Body of pancreas (tissue), 4 donors: ENCODE data around the gene CASTOR1.

Experiments used
- POLR2A ChIP-seq, 3 donors: fragments of 450-650 bp; IDR thresholded peaks; one replicate each; pipeline ENCODE4 v1.6.1; 2016; ENCODE audit warnings: antibody characterized with exemption in 3 of 3, mild to moderate bottlenecking in 2 of 3
- TF ChIP-seq, protein P1 (sequence below), 7 experiments: fragments of 450-650 bp in 4 of 7; fragments of 200-600 bp in 3 of 7; sonication (generic) in 3 of 7; IDR thresholded peaks; one replicate each; pipeline ENCODE4 v1.5.1; 2016 to 2019; ENCODE audit warnings: antibody characterized with exemption in 7 of 7

DNA sequence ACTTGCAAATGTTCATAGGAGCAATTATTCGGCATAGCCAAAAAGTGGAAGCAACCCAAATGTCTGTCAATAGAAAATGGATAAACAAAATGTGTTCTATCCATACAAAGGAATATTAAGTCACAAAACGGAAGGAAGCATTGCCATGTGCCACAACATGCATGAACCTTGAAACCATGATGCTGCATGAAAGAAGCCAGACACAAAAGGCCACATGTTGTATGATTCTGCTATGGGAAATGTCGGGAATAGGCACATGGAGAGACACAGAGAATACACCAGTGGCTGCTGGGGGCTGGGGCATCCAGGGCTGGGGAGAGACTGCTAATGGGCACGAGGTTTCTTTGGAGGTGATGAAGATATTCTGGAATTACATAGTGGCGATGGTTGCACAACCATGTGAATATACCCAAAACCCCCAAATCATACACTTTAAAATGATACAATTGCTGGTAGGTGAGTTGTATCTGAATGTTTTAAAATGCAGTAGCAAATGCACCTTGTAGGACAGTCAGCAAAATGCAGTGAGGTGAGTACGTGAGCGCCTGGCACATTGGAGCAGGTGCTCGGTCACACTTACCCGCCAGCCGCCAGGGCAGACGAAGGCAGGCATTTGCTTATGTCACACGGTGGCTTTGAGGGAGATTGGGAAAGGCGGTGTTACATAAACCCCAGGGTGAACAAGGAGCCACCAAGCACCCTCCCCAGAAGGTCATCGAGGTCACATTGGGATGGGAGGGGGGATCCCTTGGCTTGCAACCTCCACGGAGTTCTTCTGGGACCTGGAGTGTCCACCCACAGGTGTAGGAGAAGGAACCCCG, 16.3 kb downstream of the CASTOR1 start:
- TF ChIP-seq, protein P1, sequence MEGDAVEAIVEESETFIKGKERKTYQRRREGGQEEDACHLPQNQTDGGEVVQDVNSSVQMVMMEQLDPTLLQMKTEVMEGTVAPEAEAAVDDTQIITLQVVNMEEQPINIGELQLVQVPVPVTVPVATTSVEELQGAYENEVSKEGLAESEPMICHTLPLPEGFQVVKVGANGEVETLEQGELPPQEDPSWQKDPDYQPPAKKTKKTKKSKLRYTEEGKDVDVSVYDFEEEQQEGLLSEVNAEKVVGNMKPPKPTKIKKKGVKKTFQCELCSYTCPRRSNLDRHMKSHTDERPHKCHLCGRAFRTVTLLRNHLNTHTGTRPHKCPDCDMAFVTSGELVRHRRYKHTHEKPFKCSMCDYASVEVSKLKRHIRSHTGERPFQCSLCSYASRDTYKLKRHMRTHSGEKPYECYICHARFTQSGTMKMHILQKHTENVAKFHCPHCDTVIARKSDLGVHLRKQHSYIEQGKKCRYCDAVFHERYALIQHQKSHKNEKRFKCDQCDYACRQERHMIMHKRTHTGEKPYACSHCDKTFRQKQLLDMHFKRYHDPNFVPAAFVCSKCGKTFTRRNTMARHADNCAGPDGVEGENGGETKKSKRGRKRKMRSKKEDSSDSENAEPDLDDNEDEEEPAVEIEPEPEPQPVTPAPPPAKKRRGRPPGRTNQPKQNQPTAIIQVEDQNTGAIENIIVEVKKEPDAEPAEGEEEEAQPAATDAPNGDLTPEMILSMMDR (IDR thresholded peaks at IDR 0.05): no peak
- no peak for TF ChIP-seq POLR2A (IDR thresholded peaks at IDR 0.05)
